LNCaP clone FGC (cell line): Measurements from ENCODE around the gene ABHD6.
"Not testable (repeated sequence)": the region's sequence is repeated elsewhere in the genome, so short reads cannot be mapped to it uniquely, and the experiment has no call there.

Experiments
- DNase-seq: peaks from one replicate; pipeline ENCODE4 v3.0.0-alpha.2; 2011; ENCODE audit warnings: low read depth
- H3K4me3 ChIP-seq: 2 replicates; pipeline ENCODE4 v1.5.1; 2011; ENCODE audit warnings: mild to moderate bottlenecking, low read depth, low read length, control low read depth
- CTCF ChIP-seq: IDR thresholded peaks from 2 replicates; pipeline ENCODE4 v1.5.1; 2012; ENCODE audit warnings: mild to moderate bottlenecking; ENCODE audit not compliant: control insufficient read depth, insufficient read depth; ENCODE audit errors: extremely low read depth

The ABHD6 gene

GRCh38 chr3:58241306-58242044, 3.9 kb downstream of the ABHD6 start:
- TF ChIP-seq CTCF: no peak
- DNase-seq: no peak
- no peak overlapping the region for H3K4me3 ChIP-seq

- TF ChIP-seq CTCF: no peak
- no peak for DNase-seq
- H3K4me3 ChIP-seq: no peak overlapping the region
These were observed 4.7 kb downstream of the ABHD6 start for GRCh38 chr3:58242340-58242739.

DNA sequence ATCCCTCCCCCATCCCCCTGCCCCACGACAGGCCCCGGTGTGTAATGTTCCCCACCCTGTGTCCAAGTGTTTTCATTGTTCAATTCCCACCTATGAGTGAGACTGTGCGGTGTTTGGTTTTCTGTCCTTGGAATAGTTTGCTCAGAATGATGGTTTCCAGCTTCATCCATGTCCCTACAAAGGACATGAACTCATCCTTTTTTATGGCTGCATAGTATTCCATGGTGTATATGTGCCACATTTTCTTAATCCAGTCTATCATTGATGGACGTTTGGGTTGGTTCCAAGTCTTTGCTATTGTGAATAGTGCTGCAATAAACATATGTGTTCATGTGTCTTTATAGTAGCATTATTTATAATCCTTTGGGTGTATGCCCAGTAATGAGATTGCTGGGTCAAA, 5.3 kb downstream of the ABHD6 start:
- not testable (repeated sequence) for H3K4me3 ChIP-seq, DNase-seq

DNA sequence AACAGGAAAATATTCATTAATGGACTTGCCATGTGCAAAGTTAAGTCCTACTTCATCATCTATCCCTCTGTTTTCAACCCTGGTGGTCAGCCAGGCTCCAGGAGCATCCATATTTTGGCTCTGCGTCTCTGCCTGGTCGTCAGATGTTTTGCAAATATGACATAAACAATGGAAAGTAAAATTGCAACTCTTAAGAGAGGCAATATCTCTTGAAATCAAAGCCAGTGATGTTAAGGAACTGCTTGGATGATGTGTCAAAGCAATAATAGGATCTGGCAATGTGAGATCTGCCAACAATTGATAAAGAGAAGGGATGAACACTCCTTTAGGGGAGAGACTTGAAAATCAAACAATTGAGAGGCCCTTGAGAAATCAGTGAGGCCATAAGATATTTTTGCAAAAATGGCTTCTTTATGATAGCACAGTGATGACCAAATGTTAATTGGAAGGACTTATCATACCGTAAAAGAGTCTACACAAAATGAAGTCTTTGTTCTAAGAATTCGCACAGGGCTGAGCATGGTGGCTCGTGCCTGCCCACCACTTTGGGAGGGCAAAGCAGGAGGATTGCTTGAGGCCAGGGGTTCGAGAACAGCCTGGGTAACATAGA, 6.5 kb downstream of the ABHD6 start:
- no peak for TF ChIP-seq CTCF
- no peak for DNase-seq
- H3K4me3 ChIP-seq: no peak overlapping the region

GRCh38 chr3:58246148-58247047, 8.8 kb downstream of the ABHD6 start:
- H3K4me3 ChIP-seq: no peak overlapping the region
- no peak for DNase-seq
- TF ChIP-seq CTCF: no peak

- no peak overlapping the region for H3K4me3 ChIP-seq
- DNase-seq: no peak
- TF ChIP-seq CTCF: no peak
These were observed 11.9 kb downstream of the ABHD6 start for GRCh38 chr3:58249358-58250092.
